ENCODE measurements around the gene ZNF219. TPM values are rescaled to one million over a fixed set of nuclear protein-coding genes. Genes with fewer than 3 reads are reported as not detected.

The ZNF219 gene
- total and polyA plus RNA-seq, 10 of the 15 experiments (the other 5 are each of a cell fraction or from before 2014, with no cell fraction given), result 0.16 to 6.4 (median 1.9) TPM

DNA sequence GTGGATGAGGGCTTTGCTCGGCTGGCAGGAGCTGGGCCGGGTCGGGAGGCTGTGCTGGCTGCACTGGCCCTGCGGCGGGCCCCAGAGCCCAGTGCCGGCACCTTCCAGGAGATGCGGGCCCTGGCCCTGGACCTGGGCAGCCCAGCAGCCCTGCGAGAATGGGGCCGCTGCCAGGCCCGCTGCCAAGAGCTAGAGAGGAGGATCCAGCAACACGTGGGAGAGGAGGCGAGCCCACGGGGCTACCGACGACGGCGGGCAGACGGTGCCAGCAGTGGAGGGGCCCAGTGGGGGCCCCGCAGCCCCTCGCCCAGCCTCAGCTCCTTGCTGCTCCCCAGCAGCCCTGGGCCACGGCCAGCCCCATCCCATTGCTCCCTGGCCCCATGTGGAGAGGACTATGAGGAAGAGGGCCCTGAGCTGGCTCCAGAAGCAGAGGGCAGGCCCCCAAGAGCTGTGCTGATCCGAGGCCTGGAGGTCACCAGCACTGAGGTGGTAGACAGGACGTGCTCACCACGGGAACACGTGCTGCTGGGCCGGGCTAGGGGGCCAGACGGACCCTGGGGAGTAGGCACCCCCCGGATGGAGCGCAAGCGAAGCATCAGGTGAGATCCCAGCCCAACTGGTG lies 16.8 kb downstream of the ZNF219 start (continued):
- TF ChIP-seq GABPA (IDR thresholded peaks at IDR 0.05; ENCODE audit: low read depth) (no peak), NBN (IDR thresholded peaks at IDR 0.05) (no peak), ZBED1 (IDR thresholded peaks at IDR 0.05; ENCODE audit: borderline replicate concordance) (no peak), EGR1 (IDR thresholded peaks at IDR 0.05; ENCODE audit: borderline replicate concordance in 1 of 2, low read depth in 2 of 2, low read length in 2 of 2) (no peak), RELA (IDR thresholded peaks at IDR 0.05; ENCODE audit: borderline replicate concordance, partially characterized antibody) (no peak), RUNX3 (IDR thresholded peaks at IDR 0.05; ENCODE audit: low read length) (no peak), PAX5 (IDR thresholded peaks at IDR 0.05; ENCODE audit: borderline replicate concordance, low read depth, low read length) (no peak)
- TF ChIP-seq, protein P1, sequence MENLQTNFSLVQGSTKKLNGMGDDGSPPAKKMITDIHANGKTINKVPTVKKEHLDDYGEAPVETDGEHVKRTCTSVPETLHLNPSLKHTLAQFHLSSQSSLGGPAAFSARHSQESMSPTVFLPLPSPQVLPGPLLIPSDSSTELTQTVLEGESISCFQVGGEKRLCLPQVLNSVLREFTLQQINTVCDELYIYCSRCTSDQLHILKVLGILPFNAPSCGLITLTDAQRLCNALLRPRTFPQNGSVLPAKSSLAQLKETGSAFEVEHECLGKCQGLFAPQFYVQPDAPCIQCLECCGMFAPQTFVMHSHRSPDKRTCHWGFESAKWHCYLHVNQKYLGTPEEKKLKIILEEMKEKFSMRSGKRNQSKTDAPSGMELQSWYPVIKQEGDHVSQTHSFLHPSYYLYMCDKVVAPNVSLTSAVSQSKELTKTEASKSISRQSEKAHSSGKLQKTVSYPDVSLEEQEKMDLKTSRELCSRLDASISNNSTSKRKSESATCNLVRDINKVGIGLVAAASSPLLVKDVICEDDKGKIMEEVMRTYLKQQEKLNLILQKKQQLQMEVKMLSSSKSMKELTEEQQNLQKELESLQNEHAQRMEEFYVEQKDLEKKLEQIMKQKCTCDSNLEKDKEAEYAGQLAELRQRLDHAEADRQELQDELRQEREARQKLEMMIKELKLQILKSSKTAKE (IDR thresholded peaks at IDR 0.05; ENCODE audit: low read depth, poor library complexity, severe bottlenecking), result no peak
- TF ChIP-seq, protein P2, sequence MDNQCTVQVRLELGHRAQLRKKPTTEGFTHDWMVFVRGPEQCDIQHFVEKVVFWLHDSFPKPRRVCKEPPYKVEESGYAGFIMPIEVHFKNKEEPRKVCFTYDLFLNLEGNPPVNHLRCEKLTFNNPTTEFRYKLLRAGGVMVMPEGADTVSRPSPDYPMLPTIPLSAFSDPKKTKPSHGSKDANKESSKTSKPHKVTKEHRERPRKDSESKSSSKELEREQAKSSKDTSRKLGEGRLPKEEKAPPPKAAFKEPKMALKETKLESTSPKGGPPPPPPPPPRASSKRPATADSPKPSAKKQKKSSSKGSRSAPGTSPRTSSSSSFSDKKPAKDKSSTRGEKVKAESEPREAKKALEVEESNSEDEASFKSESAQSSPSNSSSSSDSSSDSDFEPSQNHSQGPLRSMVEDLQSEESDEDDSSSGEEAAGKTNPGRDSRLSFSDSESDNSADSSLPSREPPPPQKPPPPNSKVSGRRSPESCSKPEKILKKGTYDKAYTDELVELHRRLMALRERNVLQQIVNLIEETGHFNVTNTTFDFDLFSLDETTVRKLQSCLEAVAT (IDR thresholded peaks at IDR 0.05), result no peak
- TF ChIP-seq, protein P3, sequence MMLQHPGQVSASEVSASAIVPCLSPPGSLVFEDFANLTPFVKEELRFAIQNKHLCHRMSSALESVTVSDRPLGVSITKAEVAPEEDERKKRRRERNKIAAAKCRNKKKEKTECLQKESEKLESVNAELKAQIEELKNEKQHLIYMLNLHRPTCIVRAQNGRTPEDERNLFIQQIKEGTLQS (IDR thresholded peaks at IDR 0.05; ENCODE audit: borderline replicate concordance, extremely low read depth, low read depth, low read length), result no peak
- TF ChIP-seq, protein P4, sequence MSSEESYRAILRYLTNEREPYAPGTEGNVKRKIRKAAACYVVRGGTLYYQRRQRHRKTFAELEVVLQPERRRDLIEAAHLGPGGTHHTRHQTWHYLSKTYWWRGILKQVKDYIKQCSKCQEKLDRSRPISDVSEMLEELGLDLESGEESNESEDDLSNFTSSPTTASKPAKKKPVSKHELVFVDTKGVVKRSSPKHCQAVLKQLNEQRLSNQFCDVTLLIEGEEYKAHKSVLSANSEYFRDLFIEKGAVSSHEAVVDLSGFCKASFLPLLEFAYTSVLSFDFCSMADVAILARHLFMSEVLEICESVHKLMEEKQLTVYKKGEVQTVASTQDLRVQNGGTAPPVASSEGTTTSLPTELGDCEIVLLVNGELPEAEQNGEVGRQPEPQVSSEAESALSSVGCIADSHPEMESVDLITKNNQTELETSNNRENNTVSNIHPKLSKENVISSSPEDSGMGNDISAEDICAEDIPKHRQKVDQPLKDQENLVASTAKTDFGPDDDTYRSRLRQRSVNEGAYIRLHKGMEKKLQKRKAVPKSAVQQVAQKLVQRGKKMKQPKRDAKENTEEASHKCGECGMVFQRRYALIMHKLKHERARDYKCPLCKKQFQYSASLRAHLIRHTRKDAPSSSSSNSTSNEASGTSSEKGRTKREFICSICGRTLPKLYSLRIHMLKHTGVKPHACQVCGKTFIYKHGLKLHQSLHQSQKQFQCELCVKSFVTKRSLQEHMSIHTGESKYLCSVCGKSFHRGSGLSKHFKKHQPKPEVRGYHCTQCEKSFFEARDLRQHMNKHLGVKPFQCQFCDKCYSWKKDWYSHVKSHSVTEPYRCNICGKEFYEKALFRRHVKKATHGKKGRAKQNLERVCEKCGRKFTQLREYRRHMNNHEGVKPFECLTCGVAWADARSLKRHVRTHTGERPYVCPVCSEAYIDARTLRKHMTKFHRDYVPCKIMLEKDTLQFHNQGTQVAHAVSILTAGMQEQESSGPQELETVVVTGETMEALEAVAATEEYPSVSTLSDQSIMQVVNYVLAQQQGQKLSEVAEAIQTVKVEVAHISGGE (CRISPR knock-in tag; IDR thresholded peaks at IDR 0.05), result no peak
